DND-41 (cell line): ENCODE data around the gene FRZB.

Experiments
- CTCF ChIP-seq: IDR thresholded peaks from 2 replicates; pipeline ENCODE4 v1.5.1; 2012; ENCODE audit warnings: borderline replicate concordance, low read length, moderate library complexity, mild to moderate bottlenecking; ENCODE audit not compliant: poor library complexity, severe bottlenecking; ENCODE audit errors: extremely low read depth
- EZH2 ChIP-seq: IDR thresholded peaks from 3 replicates; pipeline ENCODE4 v1.6.1; 2012; ENCODE audit warnings: borderline replicate concordance, low read depth, mild to moderate bottlenecking, moderate library complexity, low read length, inconsistent platforms; ENCODE audit not compliant: severe bottlenecking

DNA sequence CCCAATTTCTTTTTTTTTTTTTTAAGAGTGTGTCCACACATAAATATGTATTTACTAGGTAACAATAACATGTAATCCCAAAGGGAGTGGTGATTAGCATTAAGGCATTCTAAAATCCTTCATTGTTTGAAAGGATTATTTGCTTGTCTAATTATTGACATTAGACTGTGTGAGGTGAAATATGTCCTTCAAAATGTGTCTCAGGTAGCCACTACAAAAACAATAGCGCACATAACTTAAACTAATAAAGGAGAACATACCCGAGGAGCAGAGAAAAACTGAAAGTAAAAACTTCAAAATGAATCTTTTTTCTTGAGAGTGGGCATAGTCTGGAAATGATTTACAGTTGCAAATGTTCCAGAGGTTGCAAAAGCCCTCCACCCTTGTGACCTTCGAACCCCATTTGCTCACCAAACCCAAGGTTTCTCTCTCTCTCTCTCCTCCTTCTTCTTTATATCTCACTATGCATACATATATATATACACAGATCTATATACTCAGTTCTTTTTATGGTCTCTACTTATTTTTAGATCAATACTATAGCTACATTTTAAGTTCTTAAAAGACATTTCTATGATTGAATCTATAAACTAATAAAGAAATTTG is 24.4 kb upstream of the FRZB start:
- no peak for TF ChIP-seq CTCF
- no peak for TF ChIP-seq EZH2
